SK-N-SH treated with all-trans-retinoic acid at 6 μM for 48 hours (cell line): Measurements from ENCODE around the gene CREB3L2.

Source experiments
- ATAC-seq: fragments of 200-7000 bp; cut with Tn5 transposase; 3 replicates; pipeline ENCODE4 v1.9.1; 2020; ENCODE audit warnings: mild to moderate bottlenecking, moderate library complexity
- ARNTL ChIP-seq: fragments of 450-650 bp; formaldehyde crosslinking; IDR thresholded peaks from 2 replicates; pipeline ENCODE4 v1.5.0; 2020; ENCODE audit warnings: low read depth, mild to moderate bottlenecking, moderate library complexity, borderline replicate concordance
- BACH2 ChIP-seq: fragments of 250-450 bp; sonication (Bioruptor Pico); IDR thresholded peaks from 2 replicates; pipeline ENCODE4 v1.9.0; 2021; ENCODE audit warnings: mild to moderate bottlenecking, borderline replicate concordance
- CREB5 ChIP-seq: fragments of 250-450 bp; sonication (Bioruptor Pico); IDR thresholded peaks from 2 replicates; pipeline ENCODE4 v1.5.1; 2020; ENCODE audit warnings: low read depth, mild to moderate bottlenecking, moderate library complexity
- CSDC2 ChIP-seq: fragments of 250-450 bp; sonication (Bioruptor Pico); IDR thresholded peaks from 2 replicates; pipeline ENCODE4 v1.5.0; 2020; ENCODE audit warnings: mild to moderate bottlenecking, moderate library complexity
- CSRNP3 ChIP-seq: fragments of 250-450 bp; sonication (Bioruptor Pico); IDR thresholded peaks from 2 replicates; pipeline ENCODE4 v1.5.1; 2021; ENCODE audit warnings: mild to moderate bottlenecking, moderate library complexity
- ESRRG ChIP-seq: fragments of 250-450 bp; sonication (Bioruptor Pico); IDR thresholded peaks from 2 replicates; pipeline ENCODE4 v1.6.1; 2021; ENCODE audit warnings: mild to moderate bottlenecking
- GLIS3 ChIP-seq: fragments of 250-450 bp; sonication (Bioruptor Pico); IDR thresholded peaks from 2 replicates; pipeline ENCODE4 v1.5.0; 2020; ENCODE audit warnings: mild to moderate bottlenecking, moderate library complexity
- OSR1 ChIP-seq: fragments of 250-450 bp; sonication (Bioruptor Pico); IDR thresholded peaks from 2 replicates; pipeline ENCODE4 v1.8.0; 2022; ENCODE audit warnings: moderate library complexity, mild to moderate bottlenecking, inconsistent platforms
- SNAI2 ChIP-seq: fragments of 250-450 bp; sonication (Bioruptor Pico); IDR thresholded peaks from 2 replicates; pipeline ENCODE4 v1.5.0; 2020; ENCODE audit warnings: mild to moderate bottlenecking, moderate library complexity
- TCF4 ChIP-seq: fragments of 250-450 bp; sonication (Bioruptor Pico); IDR thresholded peaks from 2 replicates; pipeline ENCODE4 v1.8.0; 2021; ENCODE audit warnings: mild to moderate bottlenecking, moderate library complexity, borderline replicate concordance
- TOX ChIP-seq: fragments of 250-450 bp; sonication (Bioruptor Pico); IDR thresholded peaks from 2 replicates; pipeline ENCODE4 v1.8.0; 2021; ENCODE audit warnings: mild to moderate bottlenecking, moderate library complexity, borderline replicate concordance
- TSHZ2 ChIP-seq: fragments of 250-450 bp; sonication (Bioruptor Pico); IDR thresholded peaks from 2 replicates; pipeline ENCODE4 v1.5.0; 2020; ENCODE audit warnings: mild to moderate bottlenecking, moderate library complexity
- ZC3H10 ChIP-seq: fragments of 250-450 bp; sonication (Bioruptor Pico); IDR thresholded peaks from 2 replicates; pipeline ENCODE4 v1.5.1; 2021; ENCODE audit warnings: mild to moderate bottlenecking, moderate library complexity
- ZFP3 ChIP-seq: fragments of 250-450 bp; sonication (Bioruptor Pico); IDR thresholded peaks from 2 replicates; pipeline ENCODE4 v1.5.0; 2020; ENCODE audit warnings: mild to moderate bottlenecking, moderate library complexity
- ZFP30 ChIP-seq: fragments of 450-650 bp; formaldehyde crosslinking; IDR thresholded peaks from 2 replicates; pipeline ENCODE4 v1.5.0; 2022; ENCODE audit warnings: mild to moderate bottlenecking, moderate library complexity
- ZNF565 ChIP-seq: fragments of 450-650 bp; formaldehyde crosslinking; conservative IDR thresholded peaks from 2 replicates; pipeline ENCODE4 v1.5.0; 2020; ENCODE audit warnings: low read depth, mild to moderate bottlenecking, moderate library complexity
- ZNF70 ChIP-seq: fragments of 450-650 bp; formaldehyde crosslinking; IDR thresholded peaks from 2 replicates; pipeline ENCODE4 v1.5.0; 2020; ENCODE audit warnings: mild to moderate bottlenecking, moderate library complexity
- ZNF8 ChIP-seq: fragments of 450-650 bp; formaldehyde crosslinking; IDR thresholded peaks from 2 replicates; pipeline ENCODE4 v1.5.0; 2020; ENCODE audit warnings: mild to moderate bottlenecking, moderate library complexity
- TF ChIP-seq, protein P1 (sequence below): fragments of 250-450 bp; sonication (Bioruptor Pico); IDR thresholded peaks from 2 replicates; pipeline ENCODE4 v1.8.0; 2021; ENCODE audit warnings: low read depth, mild to moderate bottlenecking, moderate library complexity, borderline replicate concordance
- TF ChIP-seq, protein P2 (sequence below): fragments of 250-450 bp; sonication (Bioruptor Pico); IDR thresholded peaks from 2 replicates; pipeline ENCODE4 v1.8.0; 2020; ENCODE audit warnings: mild to moderate bottlenecking, moderate library complexity, borderline replicate concordance

The CREB3L2 gene

GRCh38 chr7:137923380-137923779 lies 78.5 kb downstream of the CREB3L2 start (continued):
- no peak for TF ChIP-seq TCF4 (CRISPR knock-in tag)
- no peak for TF ChIP-seq CSDC2

DNA sequence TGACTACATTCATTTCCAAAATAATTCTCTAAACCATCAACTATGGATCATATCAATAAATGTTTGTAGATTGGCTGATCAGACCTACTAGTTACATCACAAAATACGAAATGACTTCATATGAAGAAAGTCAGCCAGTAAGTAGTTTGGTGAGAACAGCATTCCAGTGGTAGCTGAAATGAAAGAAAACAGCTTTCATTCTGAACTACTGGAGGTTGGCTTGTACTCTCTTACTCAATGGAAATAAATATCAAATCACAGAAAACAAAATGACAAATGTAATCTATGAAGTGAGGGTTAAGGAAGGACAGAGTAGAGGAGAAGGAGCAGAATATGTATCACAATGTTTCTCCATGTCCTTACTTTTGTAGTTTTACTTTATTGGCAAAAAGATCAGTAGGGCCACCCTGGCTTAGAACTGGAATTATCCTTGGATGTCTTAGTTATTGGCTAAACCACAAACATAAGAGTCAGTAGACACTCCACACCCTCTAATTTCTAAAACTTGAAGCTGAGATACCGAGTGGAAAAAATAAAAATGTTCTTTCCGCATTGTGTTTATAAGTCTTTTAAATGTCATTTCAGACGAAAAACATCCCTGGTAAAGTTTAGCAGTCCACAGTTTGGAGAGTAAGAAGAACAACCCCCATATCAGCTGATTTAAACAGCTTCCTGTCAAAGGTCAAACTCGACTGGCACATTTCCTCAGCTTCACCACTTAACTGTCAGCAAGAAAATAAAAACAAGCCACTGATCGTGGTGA lies 81.1 kb downstream of the CREB3L2 start:
- no peak for TF ChIP-seq CREB5 (CRISPR knock-in tag)
- no peak for ATAC-seq

- ATAC-seq, result no peak
- TF ChIP-seq OSR1 (CRISPR knock-in tag) (no peak), CREB5 (CRISPR knock-in tag) (no peak), TSHZ2 (CRISPR knock-in tag) (no peak), ZNF565 (CRISPR knock-in tag) (no peak), CSRNP3 (no peak), SNAI2 (no peak), GLIS3 (CRISPR knock-in tag) (no peak), ZC3H10 (no peak)
- TF ChIP-seq, protein P1, sequence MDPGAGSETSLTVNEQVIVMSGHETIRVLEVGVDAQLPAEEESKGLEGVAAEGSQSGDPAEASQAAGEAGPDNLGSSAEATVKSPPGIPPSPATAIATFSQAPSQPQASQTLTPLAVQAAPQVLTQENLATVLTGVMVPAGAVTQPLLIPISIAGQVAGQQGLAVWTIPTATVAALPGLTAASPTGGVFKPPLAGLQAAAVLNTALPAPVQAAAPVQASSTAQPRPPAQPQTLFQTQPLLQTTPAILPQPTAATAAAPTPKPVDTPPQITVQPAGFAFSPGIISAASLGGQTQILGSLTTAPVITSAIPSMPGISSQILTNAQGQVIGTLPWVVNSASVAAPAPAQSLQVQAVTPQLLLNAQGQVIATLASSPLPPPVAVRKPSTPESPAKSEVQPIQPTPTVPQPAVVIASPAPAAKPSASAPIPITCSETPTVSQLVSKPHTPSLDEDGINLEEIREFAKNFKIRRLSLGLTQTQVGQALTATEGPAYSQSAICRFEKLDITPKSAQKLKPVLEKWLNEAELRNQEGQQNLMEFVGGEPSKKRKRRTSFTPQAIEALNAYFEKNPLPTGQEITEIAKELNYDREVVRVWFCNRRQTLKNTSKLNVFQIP (CRISPR knock-in tag), result no peak
Observed at GRCh38 chr7:137919987-137920386, 81.9 kb downstream of the CREB3L2 start.

- peak; percentile 75 for ATAC-seq
- TF ChIP-seq, protein P1 (CRISPR knock-in tag), result no peak
- TF ChIP-seq BACH2 (CRISPR knock-in tag), result no peak
- TF ChIP-seq ZFP30 (CRISPR knock-in tag), result no peak
- no peak for TF ChIP-seq TOX (CRISPR knock-in tag)
- TF ChIP-seq OSR1 (CRISPR knock-in tag), result no peak
- TF ChIP-seq ARNTL (CRISPR knock-in tag), result no peak
- no peak for TF ChIP-seq ZNF565 (CRISPR knock-in tag)
- TF ChIP-seq TCF4 (CRISPR knock-in tag), result peak; percentile 52; the same call in 1 of the 2 replicates
- no peak for TF ChIP-seq ZNF70 (CRISPR knock-in tag)
- TF ChIP-seq ESRRG, result no peak
- TF ChIP-seq ZC3H10, result no peak
- TF ChIP-seq CSDC2, result no peak
- TF ChIP-seq ZNF8, result no peak
- TF ChIP-seq, protein P2, sequence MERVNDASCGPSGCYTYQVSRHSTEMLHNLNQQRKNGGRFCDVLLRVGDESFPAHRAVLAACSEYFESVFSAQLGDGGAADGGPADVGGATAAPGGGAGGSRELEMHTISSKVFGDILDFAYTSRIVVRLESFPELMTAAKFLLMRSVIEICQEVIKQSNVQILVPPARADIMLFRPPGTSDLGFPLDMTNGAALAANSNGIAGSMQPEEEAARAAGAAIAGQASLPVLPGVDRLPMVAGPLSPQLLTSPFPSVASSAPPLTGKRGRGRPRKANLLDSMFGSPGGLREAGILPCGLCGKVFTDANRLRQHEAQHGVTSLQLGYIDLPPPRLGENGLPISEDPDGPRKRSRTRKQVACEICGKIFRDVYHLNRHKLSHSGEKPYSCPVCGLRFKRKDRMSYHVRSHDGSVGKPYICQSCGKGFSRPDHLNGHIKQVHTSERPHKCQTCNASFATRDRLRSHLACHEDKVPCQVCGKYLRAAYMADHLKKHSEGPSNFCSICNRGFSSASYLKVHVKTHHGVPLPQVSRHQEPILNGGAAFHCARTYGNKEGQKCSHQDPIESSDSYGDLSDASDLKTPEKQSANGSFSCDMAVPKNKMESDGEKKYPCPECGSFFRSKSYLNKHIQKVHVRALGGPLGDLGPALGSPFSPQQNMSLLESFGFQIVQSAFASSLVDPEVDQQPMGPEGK, result no peak
- no peak for TF ChIP-seq ZFP3 (CRISPR knock-in tag)
- peak; percentile 25; the same call in 1 of the 2 replicates for TF ChIP-seq SNAI2
- TF ChIP-seq GLIS3 (CRISPR knock-in tag), result no peak
- no peak for TF ChIP-seq CSRNP3
Observed at GRCh38 chr7:137916980-137917645, 84.8 kb downstream of the CREB3L2 start.
